Measurements from ENCODE around the gene ATR.
"Not testable (repeated sequence)": the region's sequence is repeated elsewhere in the genome, so short reads cannot be mapped to it uniquely, and the experiment has no call there.

The ATR gene

GRCh38 chr3:142578329-142579223 lies at the start of gene ATR:
ATR (minus strand) TSS chr3:142578733; CDS start chr3:142578704, 29 bp downstream.
- peak; percentile 96 for DNase-seq

DNA sequence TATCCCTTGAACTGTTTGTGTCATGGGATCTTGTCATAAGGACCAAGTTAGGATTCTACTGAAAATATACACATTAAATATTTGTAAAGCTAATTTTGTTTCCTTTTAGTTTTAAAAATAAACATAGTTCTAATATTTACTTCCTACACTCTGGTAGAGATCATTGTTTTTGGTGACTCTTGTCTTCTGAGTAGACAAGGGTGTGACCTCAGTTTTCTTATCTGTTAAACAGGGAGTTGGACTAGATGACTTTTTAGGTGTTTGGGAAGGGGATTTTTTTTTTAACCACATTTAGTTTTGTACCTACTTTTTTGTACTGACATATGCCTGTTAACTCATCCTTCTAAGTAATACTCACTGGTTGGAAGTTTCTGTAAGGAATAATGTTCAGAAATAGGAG lies 48.4 kb upstream of the ATR start:
- DNase-seq = no peak

- no peak for DNase-seq
These were observed 46.6 kb upstream of the ATR start for GRCh38 chr3:142625153-142625440.

DNA sequence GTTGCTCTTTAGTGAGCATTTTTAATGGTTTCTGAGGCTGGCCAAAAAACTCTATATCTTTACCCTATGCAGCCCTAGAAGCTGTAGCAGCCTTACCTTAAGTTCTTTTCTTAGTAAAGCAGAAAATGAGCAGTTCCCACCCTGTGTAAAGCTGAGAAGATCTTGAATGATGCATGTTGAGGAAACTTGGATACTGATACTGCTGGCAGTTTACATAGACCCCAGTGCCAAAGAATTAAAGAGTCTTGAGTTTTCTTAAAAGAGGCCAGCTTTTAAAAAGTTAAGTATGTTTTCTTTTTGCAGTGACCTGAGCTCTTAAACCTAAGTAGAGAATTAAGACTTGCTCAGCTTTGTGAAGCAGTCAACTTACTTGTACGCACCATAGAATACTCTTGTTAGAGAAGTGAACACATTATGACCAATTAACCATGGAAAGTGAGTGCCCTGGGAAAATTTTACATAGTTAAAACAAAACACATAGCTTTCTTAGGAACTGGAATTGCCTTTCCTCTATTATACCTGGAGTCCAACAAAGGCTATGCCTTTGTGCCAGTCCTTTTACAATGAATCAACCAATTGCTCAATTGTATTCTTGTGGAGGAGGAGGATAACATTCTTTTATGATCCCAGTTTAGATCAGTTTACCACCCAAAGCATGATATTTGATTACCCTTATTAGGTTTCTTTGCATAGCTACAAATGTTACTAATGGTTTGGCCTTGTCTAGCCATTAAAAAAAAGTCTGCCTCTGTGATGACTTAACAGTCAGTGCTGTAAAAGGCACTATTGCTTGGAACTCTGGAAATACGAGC lies 46.0 kb upstream of the ATR start:
- no peak for DNase-seq

DNA sequence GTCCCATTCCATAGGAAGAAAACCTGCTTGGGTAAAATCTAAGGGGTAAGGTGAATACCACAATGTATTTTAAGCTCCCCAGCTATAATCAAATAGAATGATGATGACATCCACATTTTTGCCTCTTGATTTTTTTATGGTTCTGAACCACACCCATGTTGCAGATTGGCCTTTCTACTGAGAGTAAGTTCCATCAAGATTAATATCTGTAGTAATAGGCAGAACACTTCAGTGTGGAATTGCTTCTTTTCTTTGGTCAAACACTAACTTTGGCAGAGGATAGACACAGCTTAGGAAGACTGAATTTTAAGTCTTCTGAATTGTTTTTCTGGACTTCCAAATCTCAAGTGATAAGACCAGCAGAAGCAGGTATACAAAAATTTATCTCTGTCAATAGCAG lies 44.7 kb upstream of the ATR start:
- DNase-seq = no peak

GRCh38 chr3:142622405-142622804 lies 43.9 kb upstream of the ATR start:
- DNase-seq = no peak

GRCh38 chr3:142618917-142619461 lies 40.5 kb upstream of the ATR start:
- no peak for DNase-seq

- DNase-seq = no peak
These were observed 36.6 kb upstream of the ATR start for GRCh38 chr3:142615171-142615570.

DNA sequence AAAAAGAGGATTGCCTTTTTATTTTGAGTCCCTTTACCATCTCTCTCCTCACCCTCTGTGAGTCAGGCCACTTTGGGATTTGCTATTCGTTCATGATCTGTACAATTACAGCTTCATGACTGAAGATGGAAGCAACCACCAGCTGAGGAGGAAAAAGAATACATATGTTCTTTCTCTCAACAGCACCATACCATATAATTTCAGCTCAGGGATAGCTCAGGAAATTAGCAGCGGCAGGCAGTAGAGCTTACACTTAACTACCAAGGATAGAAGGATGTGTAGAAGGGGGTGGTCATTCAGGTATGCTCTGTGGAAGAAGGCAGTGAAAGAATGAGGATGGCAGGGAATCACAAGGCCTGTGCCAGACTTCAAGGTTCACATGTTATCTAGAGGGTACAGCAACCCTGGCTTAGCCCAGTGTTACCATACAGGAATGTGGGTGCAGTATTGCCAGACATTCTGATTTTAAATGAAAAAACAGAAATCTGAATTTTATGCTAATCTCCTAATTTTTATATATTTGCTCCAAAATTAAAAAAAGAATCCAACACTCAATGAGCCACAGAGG lies 35.6 kb upstream of the ATR start:
- no peak for DNase-seq

GRCh38 chr3:142613491-142613890 lies 35.0 kb upstream of the ATR start:
- no peak for DNase-seq

DNA sequence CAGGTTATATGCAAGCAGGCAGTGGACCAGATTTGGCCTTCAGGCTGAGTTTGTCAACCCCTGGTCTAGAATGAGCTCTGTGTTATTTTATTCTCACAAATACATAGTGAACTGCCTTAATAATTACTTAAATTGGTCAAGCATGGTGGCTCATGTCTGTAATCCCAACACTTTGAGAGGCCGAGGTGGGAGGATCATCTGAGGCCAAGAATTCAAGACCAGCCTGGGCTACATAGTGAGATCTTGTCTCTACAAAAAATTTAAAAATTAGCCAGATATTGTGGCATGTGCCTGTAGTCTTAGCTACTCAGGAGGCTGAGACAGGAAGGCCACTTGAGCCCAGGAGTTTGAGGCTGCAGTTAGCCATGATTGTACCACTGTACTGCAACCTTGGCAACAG lies 32.7 kb upstream of the ATR start:
- DNase-seq = no peak

DNA sequence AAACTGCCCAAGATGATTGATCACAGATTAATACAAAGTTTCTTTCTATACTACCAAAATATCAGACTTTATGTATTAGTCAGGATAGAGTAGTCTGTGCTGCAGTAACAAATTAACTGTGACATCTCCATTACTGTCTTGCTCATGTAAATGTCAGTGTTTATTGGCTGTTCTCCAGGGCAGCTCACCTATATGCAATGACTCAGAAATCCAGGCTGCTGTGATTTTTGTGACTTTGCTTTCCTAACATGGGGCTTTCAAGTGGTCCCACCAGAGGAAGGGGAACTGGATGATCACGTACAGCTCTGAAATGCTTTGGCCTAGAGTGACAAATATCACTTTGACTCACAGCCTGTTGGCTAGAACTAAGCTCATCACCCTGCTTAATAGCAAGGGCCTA lies 30.6 kb upstream of the ATR start:
- DNase-seq = no peak

DNA sequence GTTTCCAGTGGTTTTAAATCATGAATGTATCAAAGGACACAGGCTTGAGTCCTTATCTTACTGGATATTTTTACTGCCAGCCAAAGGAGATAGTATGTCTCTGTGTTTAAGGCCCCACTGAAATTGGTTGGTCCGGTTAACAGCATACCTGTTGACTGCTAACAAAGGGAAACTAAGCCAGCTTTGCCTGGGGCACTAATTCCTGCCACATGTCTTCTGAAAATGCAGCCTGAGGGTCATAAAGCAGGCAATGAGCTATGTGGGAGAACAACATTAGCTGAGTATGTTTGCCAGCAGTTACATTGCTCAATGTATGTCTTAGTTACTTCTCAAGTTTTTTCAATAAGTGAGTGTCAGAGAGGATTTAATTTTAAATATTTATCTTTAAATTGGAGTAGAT lies 30.1 kb upstream of the ATR start:
- DNase-seq = no peak

DNA sequence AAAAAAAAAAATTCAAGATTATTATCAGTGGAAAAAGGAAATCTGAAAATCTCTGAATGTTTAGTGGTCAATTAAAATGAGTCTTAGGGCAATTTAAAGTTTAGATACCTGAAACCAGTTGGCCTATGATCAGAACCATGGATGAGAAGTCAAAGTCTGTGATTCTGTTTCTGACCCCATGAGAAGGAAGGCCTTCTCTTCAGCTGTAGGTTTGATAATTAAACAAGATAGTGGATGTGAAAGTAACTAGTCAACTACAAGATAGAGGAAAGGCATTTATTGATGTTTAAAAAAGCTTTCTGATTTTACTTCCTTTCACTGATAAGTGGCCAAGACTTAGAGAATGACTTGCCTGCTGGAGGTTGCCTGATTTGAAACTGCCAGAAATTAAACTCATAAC lies 26.4 kb upstream of the ATR start:
- no peak for DNase-seq

GRCh38 chr3:142603386-142603705 lies 24.8 kb upstream of the ATR start:
- not testable (repeated sequence) for DNase-seq

- no peak for DNase-seq
These were observed 24.3 kb upstream of the ATR start for GRCh38 chr3:142602619-142603385.

DNA sequence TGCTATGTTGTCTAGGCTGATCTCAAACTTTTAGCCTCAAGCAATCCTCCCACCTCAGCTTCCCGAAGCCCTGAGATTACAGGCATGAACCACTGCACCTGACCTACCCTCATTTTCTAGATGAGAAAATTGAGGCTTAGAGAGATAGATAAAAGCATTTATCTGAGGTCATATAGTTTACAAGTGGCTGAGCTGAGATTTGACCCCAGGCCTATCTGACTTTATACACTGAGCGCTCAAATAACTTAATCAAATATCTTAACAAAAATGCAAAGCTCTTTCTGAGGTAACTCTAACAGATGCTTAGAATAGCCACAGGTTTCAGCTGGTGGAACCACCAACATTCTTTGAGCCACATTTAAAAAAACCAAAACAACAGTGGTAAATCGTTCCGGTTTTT lies 23.2 kb upstream of the ATR start:
- DNase-seq = no peak

GRCh38 chr3:142597906-142598305 lies 19.4 kb upstream of the ATR start:
- DNase-seq = no peak

GRCh38 chr3:142596726-142597088 lies 18.2 kb upstream of the ATR start:
- DNase-seq = no peak

GRCh38 chr3:142595951-142596725 lies 17.6 kb upstream of the ATR start, which contains the start of gene PLS1:
PLS1 (plus strand) TSS chr3:142596393; CDS start chr3:142664238, 67,845 bp downstream.
- peak; percentile 86 for DNase-seq

GRCh38 chr3:142595581-142595950 lies 17.0 kb upstream of the ATR start:
- DNase-seq = no peak

- DNase-seq = no peak
These were observed 16.6 kb upstream of the ATR start for GRCh38 chr3:142595141-142595540.
